Esophagus squamous epithelium (tissue), 4 donors: ENCODE measurements around the gene IQGAP2.

ENCODE experiments used
- POLR2A ChIP-seq, 4 donors: fragments of 450-650 bp; IDR thresholded peaks; one replicate each; pipeline ENCODE4 v1.6.1; 2017; ENCODE audit warnings: antibody characterized with exemption in 4 of 4, mild to moderate bottlenecking in 4 of 4, moderate library complexity in 3 of 4
- TF ChIP-seq, protein P1 (sequence below), 6 experiments: fragments of 450-650 bp in 4 of 6; fragments of 200-600 bp in 2 of 6; sonication (generic) in 2 of 6; IDR thresholded peaks; one replicate each; pipeline ENCODE4 v1.5.1; 2016 to 2019; ENCODE audit warnings: antibody characterized with exemption in 6 of 6, mild to moderate bottlenecking in 4 of 6, moderate library complexity in 4 of 6

DNA sequence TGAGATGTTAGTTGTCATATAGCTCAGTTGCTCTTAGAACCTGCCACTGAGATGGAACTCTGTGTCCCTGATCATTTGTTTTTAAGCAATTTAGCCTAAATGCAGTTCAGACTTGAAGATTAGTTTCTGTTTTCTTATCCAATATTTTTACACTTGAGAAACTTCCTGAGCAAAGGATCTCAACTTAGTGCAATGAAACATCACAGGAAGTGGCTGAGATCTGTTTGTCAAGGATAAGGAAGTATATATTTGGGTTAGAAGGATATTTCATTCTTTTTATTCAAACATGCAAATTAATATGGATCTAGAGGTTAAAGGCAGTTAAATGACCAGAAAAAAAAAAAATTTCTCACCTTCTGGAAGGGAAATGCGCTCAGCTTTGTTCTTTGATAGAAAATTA, 293.2 kb downstream of the IQGAP2 start:
- TF ChIP-seq, protein P1, sequence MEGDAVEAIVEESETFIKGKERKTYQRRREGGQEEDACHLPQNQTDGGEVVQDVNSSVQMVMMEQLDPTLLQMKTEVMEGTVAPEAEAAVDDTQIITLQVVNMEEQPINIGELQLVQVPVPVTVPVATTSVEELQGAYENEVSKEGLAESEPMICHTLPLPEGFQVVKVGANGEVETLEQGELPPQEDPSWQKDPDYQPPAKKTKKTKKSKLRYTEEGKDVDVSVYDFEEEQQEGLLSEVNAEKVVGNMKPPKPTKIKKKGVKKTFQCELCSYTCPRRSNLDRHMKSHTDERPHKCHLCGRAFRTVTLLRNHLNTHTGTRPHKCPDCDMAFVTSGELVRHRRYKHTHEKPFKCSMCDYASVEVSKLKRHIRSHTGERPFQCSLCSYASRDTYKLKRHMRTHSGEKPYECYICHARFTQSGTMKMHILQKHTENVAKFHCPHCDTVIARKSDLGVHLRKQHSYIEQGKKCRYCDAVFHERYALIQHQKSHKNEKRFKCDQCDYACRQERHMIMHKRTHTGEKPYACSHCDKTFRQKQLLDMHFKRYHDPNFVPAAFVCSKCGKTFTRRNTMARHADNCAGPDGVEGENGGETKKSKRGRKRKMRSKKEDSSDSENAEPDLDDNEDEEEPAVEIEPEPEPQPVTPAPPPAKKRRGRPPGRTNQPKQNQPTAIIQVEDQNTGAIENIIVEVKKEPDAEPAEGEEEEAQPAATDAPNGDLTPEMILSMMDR (IDR thresholded peaks at IDR 0.05) = no peak
- no peak for TF ChIP-seq POLR2A (IDR thresholded peaks at IDR 0.05)
